Right lobe of liver (tissue), 4 donors: ENCODE results near the gene KREMEN1.

Experiments used
- POLR2A ChIP-seq: fragments of 450-650 bp; IDR thresholded peaks from one replicate; pipeline ENCODE4 v1.6.1; 2017; ENCODE audit warnings: antibody characterized with exemption, mild to moderate bottlenecking
- TF ChIP-seq, protein P1 (sequence below), 4 donors: fragments of 200-600 bp in 3 of 4; fragments of 450-650 bp in 1 of 4; IDR thresholded peaks; one replicate each; pipeline versions ENCODE4 v1.5.1 to v1.8.0; 2016 to 2022; ENCODE audit warnings: antibody characterized with exemption in 4 of 4, mild to moderate bottlenecking in 2 of 4
- donor health status: DM: no; HTN: no; CAD: no.
- donor health status: DM: no; HTN: no; CAD: no.
- donor health status: DM: no; HTN: yes; CAD: no.

DNA sequence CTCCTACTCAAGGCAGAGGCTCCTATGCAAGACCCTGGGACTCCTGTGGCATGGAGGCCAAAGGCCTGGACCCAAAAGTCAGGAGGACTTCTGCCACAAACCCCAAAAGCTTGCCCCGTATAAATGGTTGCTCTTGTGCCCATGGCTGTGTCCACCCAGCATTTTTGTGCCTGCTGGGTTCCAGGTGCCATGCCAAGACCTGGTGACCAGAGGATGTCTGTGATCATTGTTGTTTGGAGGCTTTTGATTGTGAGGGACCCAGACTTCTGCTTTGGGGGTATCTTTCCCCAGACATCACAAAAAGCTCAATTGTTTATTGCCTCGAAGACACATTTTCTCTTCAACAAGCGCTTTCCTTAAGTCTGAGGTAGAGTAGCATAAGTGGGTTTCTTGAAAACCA is 46.3 kb upstream of the KREMEN1 start:
- TF ChIP-seq POLR2A = no peak
- TF ChIP-seq, protein P1, sequence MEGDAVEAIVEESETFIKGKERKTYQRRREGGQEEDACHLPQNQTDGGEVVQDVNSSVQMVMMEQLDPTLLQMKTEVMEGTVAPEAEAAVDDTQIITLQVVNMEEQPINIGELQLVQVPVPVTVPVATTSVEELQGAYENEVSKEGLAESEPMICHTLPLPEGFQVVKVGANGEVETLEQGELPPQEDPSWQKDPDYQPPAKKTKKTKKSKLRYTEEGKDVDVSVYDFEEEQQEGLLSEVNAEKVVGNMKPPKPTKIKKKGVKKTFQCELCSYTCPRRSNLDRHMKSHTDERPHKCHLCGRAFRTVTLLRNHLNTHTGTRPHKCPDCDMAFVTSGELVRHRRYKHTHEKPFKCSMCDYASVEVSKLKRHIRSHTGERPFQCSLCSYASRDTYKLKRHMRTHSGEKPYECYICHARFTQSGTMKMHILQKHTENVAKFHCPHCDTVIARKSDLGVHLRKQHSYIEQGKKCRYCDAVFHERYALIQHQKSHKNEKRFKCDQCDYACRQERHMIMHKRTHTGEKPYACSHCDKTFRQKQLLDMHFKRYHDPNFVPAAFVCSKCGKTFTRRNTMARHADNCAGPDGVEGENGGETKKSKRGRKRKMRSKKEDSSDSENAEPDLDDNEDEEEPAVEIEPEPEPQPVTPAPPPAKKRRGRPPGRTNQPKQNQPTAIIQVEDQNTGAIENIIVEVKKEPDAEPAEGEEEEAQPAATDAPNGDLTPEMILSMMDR (IDR thresholded peaks at IDR 0.05) = no peak
